ENCODE measurements around the gene BRSK1. TPM values are rescaled to one million over a fixed set of nuclear protein-coding genes. Genes with fewer than 3 reads are reported as not detected.

BRSK1 gene
- polyA plus RNA-seq, 1 donor from 2014 or later, result 213 TPM

DNA sequence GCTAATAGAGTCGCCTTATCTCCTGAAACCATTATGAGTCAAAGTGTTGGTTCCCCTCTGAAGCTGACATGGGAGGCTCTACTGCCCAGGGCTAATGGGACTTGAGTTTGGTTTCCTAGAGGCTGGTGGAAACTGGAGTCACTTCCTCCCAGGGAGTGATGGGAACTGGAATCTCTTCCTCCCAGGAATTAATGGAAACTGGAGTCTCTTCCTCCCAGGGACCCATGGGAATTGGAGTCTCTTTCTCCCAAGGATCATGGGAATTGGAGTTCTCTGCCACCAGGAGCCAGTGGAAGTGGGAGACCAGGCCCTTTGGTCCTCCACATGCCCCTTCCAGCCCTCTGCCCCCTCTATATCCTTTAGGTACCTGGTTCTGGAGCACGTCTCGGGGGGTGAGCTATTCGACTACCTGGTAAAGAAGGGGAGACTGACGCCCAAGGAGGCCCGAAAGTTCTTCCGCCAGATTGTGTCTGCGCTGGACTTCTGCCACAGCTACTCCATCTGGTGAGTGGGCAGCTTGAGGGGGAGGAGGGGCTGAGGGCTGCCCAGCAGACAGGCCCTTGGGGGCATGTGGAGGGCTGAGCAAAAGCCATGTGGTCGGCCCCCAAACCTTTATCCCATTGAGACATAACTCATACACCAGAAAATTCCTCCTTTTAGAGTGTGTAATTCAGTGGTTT lies 5.5 kb downstream of the BRSK1 start:
- H3K36me3 ChIP-seq (ENCODE audit: insufficient read depth, low read length), result peaks cover 4% of the 10 kb centered on the region
- H3K9me2 ChIP-seq (ENCODE audit: insufficient read depth, low read length), result no peaks in the 10 kb centered on the region
- no peaks in the 10 kb centered on the region for H3K27me3 ChIP-seq (ENCODE audit: insufficient read depth, low read depth, low read length)
- H3K4me3 ChIP-seq (ENCODE audit: low read length), result no peak overlapping the region
- no peaks in the 10 kb centered on the region for H3F3A ChIP-seq (ENCODE audit: insufficient read depth, low read length, poor library complexity, severe bottlenecking)
- H3K79me2 ChIP-seq (replicated peaks; ENCODE audit: insufficient read depth, low read length), result peaks cover 14% of the 10 kb centered on the region
- H2AFZ ChIP-seq (ENCODE audit: low read depth, low read length), result no peak overlapping the region
- no peak for TF ChIP-seq POLR2AphosphoS5 (IDR thresholded peaks at IDR 0.05)
- H3K9ac ChIP-seq (ENCODE audit: low read length), result no peak overlapping the region
- no peaks in the 10 kb centered on the region for H4K20me1 ChIP-seq (ENCODE audit: insufficient read depth)
- no peak overlapping the region for H3K27ac ChIP-seq (ENCODE audit: low read length)
- H3K9me3 ChIP-seq (ENCODE audit: low read length), result no peaks in the 10 kb centered on the region
- no peak overlapping the region for H3K4me2 ChIP-seq (ENCODE audit: low read length)

DNA sequence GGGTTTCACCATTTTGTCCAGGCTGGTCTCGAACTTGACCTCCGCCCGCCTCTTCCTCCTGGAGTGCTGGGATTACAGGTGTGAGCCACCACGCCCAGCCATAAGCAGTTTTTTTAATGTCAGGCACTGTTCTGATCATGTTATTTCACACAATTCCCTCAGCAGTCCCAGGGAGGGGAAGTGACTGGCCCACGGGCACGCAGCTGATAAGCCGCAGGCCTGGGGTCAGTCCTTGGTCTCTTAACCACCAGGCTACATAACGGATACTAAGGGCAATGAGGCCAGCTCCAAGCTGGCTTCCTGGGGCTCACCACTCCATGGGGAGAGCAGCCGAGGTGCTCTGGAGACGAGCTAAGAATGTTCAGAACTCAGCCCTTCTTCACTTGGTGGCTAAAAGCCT lies 13.5 kb downstream of the BRSK1 start:
- H3K4me3 ChIP-seq (ENCODE audit: low read length), result no peak overlapping the region
- no peaks in the 10 kb centered on the region for H3K79me2 ChIP-seq (replicated peaks; ENCODE audit: insufficient read depth, low read length)
- no peaks in the 10 kb centered on the region for H3K27me3 ChIP-seq (ENCODE audit: insufficient read depth, low read depth, low read length)
- no peaks in the 10 kb centered on the region for H3F3A ChIP-seq (ENCODE audit: insufficient read depth, low read length, poor library complexity, severe bottlenecking)
- H4K20me1 ChIP-seq (ENCODE audit: insufficient read depth), result no peaks in the 10 kb centered on the region
- H3K36me3 ChIP-seq (ENCODE audit: insufficient read depth, low read length), result no peaks in the 10 kb centered on the region
- H2AFZ ChIP-seq (ENCODE audit: low read depth, low read length), result no peak overlapping the region
- H3K27ac ChIP-seq (ENCODE audit: low read length), result no peak overlapping the region
- no peaks in the 10 kb centered on the region for H3K9me2 ChIP-seq (ENCODE audit: insufficient read depth, low read length)
- H3K4me2 ChIP-seq (ENCODE audit: low read length), result no peak overlapping the region
- TF ChIP-seq TAF1 (IDR thresholded peaks at IDR 0.05; ENCODE audit: low read depth), result no peak
- TF ChIP-seq, protein P1, sequence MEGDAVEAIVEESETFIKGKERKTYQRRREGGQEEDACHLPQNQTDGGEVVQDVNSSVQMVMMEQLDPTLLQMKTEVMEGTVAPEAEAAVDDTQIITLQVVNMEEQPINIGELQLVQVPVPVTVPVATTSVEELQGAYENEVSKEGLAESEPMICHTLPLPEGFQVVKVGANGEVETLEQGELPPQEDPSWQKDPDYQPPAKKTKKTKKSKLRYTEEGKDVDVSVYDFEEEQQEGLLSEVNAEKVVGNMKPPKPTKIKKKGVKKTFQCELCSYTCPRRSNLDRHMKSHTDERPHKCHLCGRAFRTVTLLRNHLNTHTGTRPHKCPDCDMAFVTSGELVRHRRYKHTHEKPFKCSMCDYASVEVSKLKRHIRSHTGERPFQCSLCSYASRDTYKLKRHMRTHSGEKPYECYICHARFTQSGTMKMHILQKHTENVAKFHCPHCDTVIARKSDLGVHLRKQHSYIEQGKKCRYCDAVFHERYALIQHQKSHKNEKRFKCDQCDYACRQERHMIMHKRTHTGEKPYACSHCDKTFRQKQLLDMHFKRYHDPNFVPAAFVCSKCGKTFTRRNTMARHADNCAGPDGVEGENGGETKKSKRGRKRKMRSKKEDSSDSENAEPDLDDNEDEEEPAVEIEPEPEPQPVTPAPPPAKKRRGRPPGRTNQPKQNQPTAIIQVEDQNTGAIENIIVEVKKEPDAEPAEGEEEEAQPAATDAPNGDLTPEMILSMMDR (IDR thresholded peaks at IDR 0.05; ENCODE audit: poor library complexity, severe bottlenecking), result no peak
- TF ChIP-seq SMC3 (conservative IDR thresholded peaks at IDR 0.05; ENCODE audit: poor library complexity), result no peak
- no peak for TF ChIP-seq MXI1 (conservative IDR thresholded peaks at IDR 0.05; ENCODE audit: poor library complexity, severe bottlenecking)
- TF ChIP-seq, protein P2, sequence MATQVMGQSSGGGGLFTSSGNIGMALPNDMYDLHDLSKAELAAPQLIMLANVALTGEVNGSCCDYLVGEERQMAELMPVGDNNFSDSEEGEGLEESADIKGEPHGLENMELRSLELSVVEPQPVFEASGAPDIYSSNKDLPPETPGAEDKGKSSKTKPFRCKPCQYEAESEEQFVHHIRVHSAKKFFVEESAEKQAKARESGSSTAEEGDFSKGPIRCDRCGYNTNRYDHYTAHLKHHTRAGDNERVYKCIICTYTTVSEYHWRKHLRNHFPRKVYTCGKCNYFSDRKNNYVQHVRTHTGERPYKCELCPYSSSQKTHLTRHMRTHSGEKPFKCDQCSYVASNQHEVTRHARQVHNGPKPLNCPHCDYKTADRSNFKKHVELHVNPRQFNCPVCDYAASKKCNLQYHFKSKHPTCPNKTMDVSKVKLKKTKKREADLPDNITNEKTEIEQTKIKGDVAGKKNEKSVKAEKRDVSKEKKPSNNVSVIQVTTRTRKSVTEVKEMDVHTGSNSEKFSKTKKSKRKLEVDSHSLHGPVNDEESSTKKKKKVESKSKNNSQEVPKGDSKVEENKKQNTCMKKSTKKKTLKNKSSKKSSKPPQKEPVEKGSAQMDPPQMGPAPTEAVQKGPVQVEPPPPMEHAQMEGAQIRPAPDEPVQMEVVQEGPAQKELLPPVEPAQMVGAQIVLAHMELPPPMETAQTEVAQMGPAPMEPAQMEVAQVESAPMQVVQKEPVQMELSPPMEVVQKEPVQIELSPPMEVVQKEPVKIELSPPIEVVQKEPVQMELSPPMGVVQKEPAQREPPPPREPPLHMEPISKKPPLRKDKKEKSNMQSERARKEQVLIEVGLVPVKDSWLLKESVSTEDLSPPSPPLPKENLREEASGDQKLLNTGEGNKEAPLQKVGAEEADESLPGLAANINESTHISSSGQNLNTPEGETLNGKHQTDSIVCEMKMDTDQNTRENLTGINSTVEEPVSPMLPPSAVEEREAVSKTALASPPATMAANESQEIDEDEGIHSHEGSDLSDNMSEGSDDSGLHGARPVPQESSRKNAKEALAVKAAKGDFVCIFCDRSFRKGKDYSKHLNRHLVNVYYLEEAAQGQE (IDR thresholded peaks at IDR 0.05; ENCODE audit: borderline replicate concordance), result no peak
- TF ChIP-seq EP300 (conservative IDR thresholded peaks at IDR 0.05; ENCODE audit: poor library complexity, severe bottlenecking), result no peak
- H3K9ac ChIP-seq (ENCODE audit: low read length), result no peak overlapping the region
- no peaks in the 10 kb centered on the region for H3K9me3 ChIP-seq (ENCODE audit: low read length)

DNA sequence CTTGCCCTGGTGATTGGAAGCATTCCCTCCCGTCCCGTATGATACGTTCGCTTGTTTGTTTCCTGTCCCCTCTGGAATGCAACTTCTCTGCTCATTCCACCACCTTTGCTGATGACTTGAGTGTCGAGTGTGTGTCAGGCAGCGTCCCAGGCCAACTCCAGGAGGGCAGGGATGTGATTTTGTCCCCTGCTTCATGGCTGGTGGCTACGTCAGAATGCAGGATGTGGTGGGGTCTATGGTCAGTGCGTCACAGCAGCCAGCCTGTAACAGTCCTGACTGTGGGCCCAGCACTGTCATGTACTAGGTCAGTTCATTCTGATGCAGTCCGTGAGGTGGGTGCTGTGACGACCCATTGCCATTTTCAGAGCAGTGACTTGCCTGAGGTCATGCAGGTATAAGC lies 16.2 kb downstream of the BRSK1 start:
- Histone ChIP-seq H3K27ac (ENCODE audit: low read length) (no peak overlapping the region), H3K9me3 (ENCODE audit: low read length) (no peaks in the 10 kb centered on the region), H3K4me3 (ENCODE audit: low read length) (no peak overlapping the region), H3K36me3 (ENCODE audit: insufficient read depth, low read length) (no peaks in the 10 kb centered on the region), H3K9me2 (ENCODE audit: insufficient read depth, low read length) (no peaks in the 10 kb centered on the region), H3K79me2 (replicated peaks; ENCODE audit: insufficient read depth, low read length) (no peaks in the 10 kb centered on the region), H3K27me3 (ENCODE audit: insufficient read depth, low read depth, low read length) (no peaks in the 10 kb centered on the region), H3F3A (ENCODE audit: insufficient read depth, low read length, poor library complexity, severe bottlenecking) (no peaks in the 10 kb centered on the region), H3K4me2 (ENCODE audit: low read length) (no peak overlapping the region), H4K20me1 (ENCODE audit: insufficient read depth) (no peaks in the 10 kb centered on the region), H2AFZ (ENCODE audit: low read depth, low read length) (no peak overlapping the region), H3K9ac (ENCODE audit: low read length) (no peak overlapping the region)
- TF ChIP-seq SMC3 (conservative IDR thresholded peaks at IDR 0.05; ENCODE audit: poor library complexity) (no peak), RAD21 (conservative IDR thresholded peaks at IDR 0.05) (no peak), POLR2AphosphoS5 (IDR thresholded peaks at IDR 0.05) (no peak), EP300 (conservative IDR thresholded peaks at IDR 0.05; ENCODE audit: poor library complexity, severe bottlenecking) (no peak), TAF1 (IDR thresholded peaks at IDR 0.05; ENCODE audit: low read depth) (no peak)
- TF ChIP-seq, protein P2 (IDR thresholded peaks at IDR 0.05; ENCODE audit: borderline replicate concordance), result no peak

Data from neural cell (in vitro differentiated cells).